Nephron (organoid): ENCODE data around the gene KLHDC4.

Source experiments
- H3K27ac Mint-ChIP-seq, 3 experiments: 2 replicates each; pipeline ENCODE4 v1.8.0; 2020; ENCODE audit warnings: mixed read lengths in 3 of 3, mild to moderate bottlenecking in 2 of 3, moderate library complexity in 1 of 3
- H3K27me3 Mint-ChIP-seq: 2 replicates; pipeline ENCODE4 v1.8.0; 2021; ENCODE audit warnings: low read depth, mild to moderate bottlenecking, moderate library complexity, mixed read lengths
- H3K36me3 Mint-ChIP-seq: 2 replicates; pipeline ENCODE4 v1.8.0; 2020; ENCODE audit warnings: low read depth, mixed read lengths
- H3K4me1 Mint-ChIP-seq: 2 replicates; pipeline ENCODE4 v1.8.0; 2020; ENCODE audit warnings: mixed read lengths
- H3K4me3 Mint-ChIP-seq, 3 experiments: 2 replicates each; pipeline ENCODE4 v1.8.0; 2020; ENCODE audit warnings: mild to moderate bottlenecking in 3 of 3, mixed read lengths in 3 of 3, moderate library complexity in 2 of 3
- H3K9me3 Mint-ChIP-seq: 2 replicates; pipeline ENCODE4 v1.8.0; 2020; ENCODE audit warnings: mixed read lengths
- CTCF ChIP-seq, 3 experiments: fragments of 200-600 bp; sonication (generic); IDR thresholded peaks; one replicate each; pipeline ENCODE4 v1.5.0; 2021; ENCODE audit warnings: antibody characterized with exemption in 3 of 3; ENCODE audit not compliant: unreplicated experiment in 3 of 3

KLHDC4 gene

GRCh38 chr16:87764600-87765472, 950 bp downstream of the KLHDC4 start:
- Mint-ChIP-seq H3K36me3 (peaks cover 16% of the 10 kb centered on the region), H3K4me3 (peak overlapping the region; percentile 90 to 92 (median 90)), H3K27ac (peak overlapping the region in 2 of 3 experiments; percentile 68 to 83), H3K4me1 (peaks cover 5% of the 10 kb centered on the region), H3K9me3 (no peaks in the 10 kb centered on the region), H3K27me3 (no peaks in the 10 kb centered on the region)
- TF ChIP-seq CTCF (IDR thresholded peaks at IDR 0.05; ENCODE audit: unreplicated experiment in 3 of 3): no peak

- H3K36me3 Mint-ChIP-seq: peaks cover 29% of the 10 kb centered on the region
- no peaks in the 10 kb centered on the region for H3K27me3 Mint-ChIP-seq
- peak overlapping the region; percentile 46 to 65 (median 48) for H3K4me3 Mint-ChIP-seq
- H3K9me3 Mint-ChIP-seq: no peaks in the 10 kb centered on the region
- peaks cover 5% of the 10 kb centered on the region for H3K4me1 Mint-ChIP-seq
- no peak for TF ChIP-seq CTCF (IDR thresholded peaks at IDR 0.05; ENCODE audit: unreplicated experiment in 3 of 3)
- no peak overlapping the region for H3K27ac Mint-ChIP-seq
These were observed 3.2 kb downstream of the KLHDC4 start for GRCh38 chr16:87762620-87763019.

GRCh38 chr16:87762071-87762571, 3.7 kb downstream of the KLHDC4 start:
- Mint-ChIP-seq H3K4me3 (peak overlapping the region; percentile 46 to 58 (median 48)), H3K9me3 (no peaks in the 10 kb centered on the region), H3K36me3 (peaks cover 32% of the 10 kb centered on the region), H3K27ac (no peak overlapping the region), H3K27me3 (no peaks in the 10 kb centered on the region), H3K4me1 (peaks cover 5% of the 10 kb centered on the region)
- no peak for TF ChIP-seq CTCF (IDR thresholded peaks at IDR 0.05; ENCODE audit: unreplicated experiment in 3 of 3)

- no peak for TF ChIP-seq CTCF (IDR thresholded peaks at IDR 0.05; ENCODE audit: unreplicated experiment in 3 of 3)
- H3K4me3 Mint-ChIP-seq: peak overlapping the region in 1 of 3 experiments; percentile 11
- no peak overlapping the region for H3K27ac Mint-ChIP-seq
- no peaks in the 10 kb centered on the region for H3K27me3 Mint-ChIP-seq
- peaks cover 34% of the 10 kb centered on the region for H3K36me3 Mint-ChIP-seq
- H3K4me1 Mint-ChIP-seq: peaks cover 5% of the 10 kb centered on the region
- no peaks in the 10 kb centered on the region for H3K9me3 Mint-ChIP-seq
These were observed 4.7 kb downstream of the KLHDC4 start for GRCh38 chr16:87761060-87761459.

GRCh38 chr16:87757841-87758426, 7.9 kb downstream of the KLHDC4 start:
- no peak overlapping the region for H3K4me3 Mint-ChIP-seq
- no peak for TF ChIP-seq CTCF (IDR thresholded peaks at IDR 0.05; ENCODE audit: unreplicated experiment in 3 of 3)
- no peaks in the 10 kb centered on the region for H3K9me3 Mint-ChIP-seq
- H3K27me3 Mint-ChIP-seq: no peaks in the 10 kb centered on the region
- no peaks in the 10 kb centered on the region for H3K4me1 Mint-ChIP-seq
- H3K36me3 Mint-ChIP-seq: peaks cover 55% of the 10 kb centered on the region
- H3K27ac Mint-ChIP-seq: no peak overlapping the region
